ENCODE data around the gene MR1.

Gene MR1

GRCh38 chr1:181061891-181062835 is 28.4 kb downstream of the MR1 start:
- Histone ChIP-seq H3K9me3 (ENCODE audit: low read length) (peaks cover 7% of the 10 kb centered on the region), H3K4me1 (ENCODE audit: insufficient read depth, low read length) (peaks cover 2% of the 10 kb centered on the region), H3K4me3 (ENCODE audit: low read length) (no peak overlapping the region), H3K36me3 (ENCODE audit: insufficient read depth, low read length) (no peaks in the 10 kb centered on the region), H3K27me3 (ENCODE audit: insufficient read depth, low read length) (peaks cover 2% of the 10 kb centered on the region), H2AFZ (ENCODE audit: low read depth, low read length) (no peak overlapping the region)

DNA sequence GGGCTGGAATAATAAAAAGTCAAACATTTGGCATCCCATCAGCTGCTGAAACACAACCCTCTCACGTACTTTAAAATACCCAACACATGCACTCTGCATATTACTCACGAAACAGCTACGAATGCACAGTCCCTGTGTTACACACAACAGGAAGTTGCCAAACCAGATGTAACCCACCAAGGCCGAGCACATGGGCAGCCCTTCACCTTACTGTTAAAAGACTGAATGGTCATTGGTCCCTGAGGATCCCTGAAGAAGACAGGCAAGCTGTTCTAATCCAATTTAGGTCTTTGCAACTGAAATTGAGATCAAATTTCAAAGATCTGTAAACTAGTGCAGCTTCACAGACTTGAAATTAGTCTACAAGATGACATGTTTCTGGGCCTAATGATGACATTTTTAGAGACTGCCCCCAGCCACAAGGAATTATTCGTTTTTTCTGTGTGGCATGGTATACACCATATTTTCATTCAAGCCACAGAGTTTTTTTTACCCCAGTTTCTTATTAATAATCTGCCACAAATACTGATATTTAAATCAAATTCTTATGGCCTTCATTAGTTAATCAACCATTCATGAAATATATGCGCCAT is 29.1 kb downstream of the MR1 start:
- Histone ChIP-seq H2AFZ (ENCODE audit: low read depth, low read length) (no peak overlapping the region), H3K27me3 (ENCODE audit: insufficient read depth, low read length) (peaks cover 2% of the 10 kb centered on the region)

DNA sequence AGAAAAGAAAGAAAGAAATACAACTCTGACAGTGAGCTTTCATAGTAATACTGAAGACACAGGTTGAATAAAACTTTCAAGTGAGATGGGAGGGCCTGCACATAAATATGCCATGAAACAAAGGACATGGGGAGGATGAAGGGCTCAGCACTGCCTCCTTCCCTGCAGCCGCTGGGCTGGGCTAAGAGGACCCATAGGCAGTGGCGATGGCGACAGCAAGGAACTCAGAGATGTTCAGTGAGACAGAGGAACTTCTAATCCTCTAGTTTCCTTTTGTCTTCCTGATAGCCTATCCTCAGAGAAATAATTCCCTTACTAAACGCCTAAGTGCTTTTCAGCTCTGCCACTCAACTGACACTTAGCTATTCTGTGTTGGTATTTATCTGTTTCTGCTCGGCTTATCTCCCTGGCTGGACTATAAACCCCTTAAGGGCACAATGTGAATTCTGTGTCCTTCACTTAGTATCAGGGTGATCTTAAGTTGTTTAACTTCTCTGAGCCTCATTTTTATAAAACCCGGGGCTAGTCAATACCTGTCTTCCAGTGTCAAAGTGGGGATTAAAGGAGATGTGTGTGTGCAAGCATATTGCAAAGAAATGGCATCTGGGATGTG is 30.3 kb downstream of the MR1 start:
- peaks cover 7% of the 10 kb centered on the region for H3K9me3 ChIP-seq (ENCODE audit: low read length)
- H3K4me3 ChIP-seq (ENCODE audit: low read length): no peak overlapping the region
- no peak overlapping the region for H2AFZ ChIP-seq (ENCODE audit: low read depth, low read length)
- H3K4me1 ChIP-seq (ENCODE audit: insufficient read depth, low read length): peaks cover 2% of the 10 kb centered on the region
- no peaks in the 10 kb centered on the region for H3K36me3 ChIP-seq (ENCODE audit: insufficient read depth, low read length)
- H3K27me3 ChIP-seq (ENCODE audit: insufficient read depth, low read length): no peaks in the 10 kb centered on the region

More for the DNA sequence above, 29.1 kb downstream of the MR1 start:
- H3K4me1 ChIP-seq (ENCODE audit: insufficient read depth, low read length): peaks cover 2% of the 10 kb centered on the region
- no peaks in the 10 kb centered on the region for H3K36me3 ChIP-seq (ENCODE audit: insufficient read depth, low read length)
- H3K4me3 ChIP-seq (ENCODE audit: low read length): no peak overlapping the region
- peaks cover 7% of the 10 kb centered on the region for H3K9me3 ChIP-seq (ENCODE audit: low read length)

- Histone ChIP-seq H2AFZ (ENCODE audit: low read depth, low read length) (no peak overlapping the region), H3K27me3 (ENCODE audit: insufficient read depth, low read length) (no peaks in the 10 kb centered on the region), H3K4me1 (ENCODE audit: insufficient read depth, low read length) (peaks cover 2% of the 10 kb centered on the region), H3K36me3 (ENCODE audit: insufficient read depth, low read length) (no peaks in the 10 kb centered on the region), H3K4me3 (ENCODE audit: low read length) (no peak overlapping the region), H3K9me3 (ENCODE audit: low read length) (peaks cover 3% of the 10 kb centered on the region)
Observed at GRCh38 chr1:181064702-181065101, 30.9 kb downstream of the MR1 start.

GRCh38 chr1:181073638-181074037 is 39.9 kb downstream of the MR1 start:
- Histone ChIP-seq H3K4me3 (ENCODE audit: low read length) (no peak overlapping the region), H3K9me3 (ENCODE audit: low read length) (no peaks in the 10 kb centered on the region), H3K4me1 (ENCODE audit: insufficient read depth, low read length) (peaks cover 6% of the 10 kb centered on the region), H2AFZ (ENCODE audit: low read depth, low read length) (no peak overlapping the region), H3K36me3 (ENCODE audit: insufficient read depth, low read length) (no peaks in the 10 kb centered on the region), H3K27me3 (ENCODE audit: insufficient read depth, low read length) (peaks cover 3% of the 10 kb centered on the region)

DNA sequence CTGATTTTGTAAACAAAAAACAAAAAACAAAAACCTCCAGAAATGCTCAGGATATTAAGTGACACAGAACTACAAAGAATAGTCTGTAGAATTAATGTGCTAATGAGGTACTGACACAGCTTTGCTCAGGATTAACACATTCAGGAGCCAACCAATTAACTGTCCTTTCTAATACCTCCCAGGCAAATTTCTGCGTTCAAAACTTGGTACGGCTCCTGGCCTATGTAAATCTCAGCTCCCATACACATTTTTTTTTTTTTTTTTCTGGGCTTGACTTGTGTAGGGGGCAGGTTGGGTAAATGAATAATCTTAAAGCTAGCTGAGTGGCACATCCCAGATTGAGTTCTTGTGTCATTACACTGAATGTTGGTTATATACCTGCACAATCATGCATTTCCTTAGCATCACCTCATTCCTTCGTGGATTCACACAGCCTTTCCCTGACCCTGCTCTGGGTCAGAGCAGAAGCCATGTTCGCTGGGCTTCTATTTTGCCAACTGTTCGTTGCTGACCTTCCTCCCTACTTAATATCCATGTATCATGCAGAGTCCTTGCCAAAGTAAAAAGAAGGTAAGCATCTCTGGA is 42.1 kb downstream of the MR1 start:
- H3K36me3 ChIP-seq (ENCODE audit: insufficient read depth, low read length): no peaks in the 10 kb centered on the region
- peaks cover 6% of the 10 kb centered on the region for H3K4me1 ChIP-seq (ENCODE audit: insufficient read depth, low read length)
- no peak overlapping the region for H2AFZ ChIP-seq (ENCODE audit: low read depth, low read length)
- no peaks in the 10 kb centered on the region for H3K9me3 ChIP-seq (ENCODE audit: low read length)
- peaks cover 3% of the 10 kb centered on the region for H3K27me3 ChIP-seq (ENCODE audit: insufficient read depth, low read length)
- H3K4me3 ChIP-seq (ENCODE audit: low read length): no peak overlapping the region

DNA sequence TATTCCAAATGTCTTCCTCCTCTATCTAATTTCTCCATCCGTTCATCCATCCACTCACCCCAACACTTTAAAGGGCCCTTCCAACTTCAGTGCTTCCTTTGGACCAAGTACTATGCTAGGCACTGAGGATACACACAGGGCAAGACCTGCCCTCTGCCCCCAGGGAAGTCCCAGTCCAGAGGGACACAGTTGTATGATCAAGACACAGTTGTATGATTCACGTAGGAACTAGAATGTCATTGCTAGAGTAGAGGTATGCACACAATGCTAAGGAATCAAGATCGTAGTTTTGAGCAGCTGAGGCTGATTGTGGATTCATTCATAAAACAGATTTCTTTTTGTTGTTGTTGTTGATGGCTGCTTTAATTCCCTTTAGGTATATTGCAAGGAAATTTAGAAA is 43.1 kb downstream of the MR1 start:
- no peak overlapping the region for H3K4me3 ChIP-seq (ENCODE audit: low read length)
- H2AFZ ChIP-seq (ENCODE audit: low read depth, low read length): no peak overlapping the region
- no peaks in the 10 kb centered on the region for H3K9me3 ChIP-seq (ENCODE audit: low read length)
- no peaks in the 10 kb centered on the region for H3K36me3 ChIP-seq (ENCODE audit: insufficient read depth, low read length)
- H3K27me3 ChIP-seq (ENCODE audit: insufficient read depth, low read length): peaks cover 3% of the 10 kb centered on the region
- peaks cover 12% of the 10 kb centered on the region for H3K4me1 ChIP-seq (ENCODE audit: insufficient read depth, low read length)

DNA sequence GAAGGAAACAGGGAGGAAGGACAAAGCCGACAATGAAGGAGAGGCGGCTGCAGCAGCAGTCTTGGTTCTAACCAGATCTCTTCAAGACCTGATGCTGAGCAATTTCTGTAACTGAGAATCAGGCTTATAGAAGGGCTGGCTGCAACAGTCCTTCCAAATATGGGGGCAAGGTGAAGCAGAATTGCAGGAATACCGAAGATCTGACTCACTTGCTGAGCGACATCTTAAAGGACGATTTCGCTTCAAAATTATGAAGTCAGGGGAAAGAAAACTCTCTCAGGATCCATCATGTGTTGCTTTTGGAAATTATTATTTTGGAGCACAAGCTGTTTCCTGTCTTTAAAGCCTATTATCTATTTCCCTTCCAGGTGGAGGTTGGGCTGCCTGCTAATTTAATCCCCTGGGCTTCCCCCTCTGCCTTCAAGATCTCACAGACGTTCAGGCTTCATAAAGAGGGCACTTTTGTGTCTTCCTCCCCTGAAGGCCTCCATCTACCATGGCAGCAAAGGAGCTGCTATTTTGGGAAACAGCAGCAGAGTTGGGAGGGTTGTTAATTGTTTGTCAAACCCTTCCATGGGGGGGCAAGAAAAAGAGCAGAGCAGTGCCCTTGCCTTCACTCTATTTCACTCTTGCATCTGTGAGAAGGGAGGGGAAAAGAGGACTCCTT is 43.9 kb downstream of the MR1 start:
- no peak overlapping the region for H3K4me3 ChIP-seq (ENCODE audit: low read length)
- H3K4me1 ChIP-seq (ENCODE audit: insufficient read depth, low read length): peaks cover 12% of the 10 kb centered on the region
- H2AFZ ChIP-seq (ENCODE audit: low read depth, low read length): no peak overlapping the region
- no peaks in the 10 kb centered on the region for H3K36me3 ChIP-seq (ENCODE audit: insufficient read depth, low read length)
- H3K9me3 ChIP-seq (ENCODE audit: low read length): no peaks in the 10 kb centered on the region
- H3K27me3 ChIP-seq (ENCODE audit: insufficient read depth, low read length): peaks cover 3% of the 10 kb centered on the region

DNA sequence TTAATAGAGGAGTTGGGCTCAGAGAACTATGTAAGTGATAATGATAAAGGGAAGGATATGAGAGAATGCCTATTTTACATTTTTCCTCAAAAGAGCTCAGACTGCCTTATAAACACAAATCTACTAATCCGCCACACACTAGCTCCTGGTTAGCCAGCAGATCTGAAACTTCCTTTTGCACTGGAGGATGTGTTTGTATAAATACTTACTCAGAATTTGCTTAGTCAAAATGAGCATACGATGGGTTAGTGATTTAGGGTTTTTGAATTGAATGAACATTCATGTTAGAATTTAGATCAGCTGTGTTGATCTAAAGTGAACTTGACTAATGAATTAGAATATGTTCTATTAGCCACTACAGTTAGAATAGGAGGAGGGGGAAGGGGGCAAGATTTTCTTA is 45.6 kb downstream of the MR1 start:
- peaks cover 3% of the 10 kb centered on the region for H3K27me3 ChIP-seq (ENCODE audit: insufficient read depth, low read length)
- no peak overlapping the region for H3K4me3 ChIP-seq (ENCODE audit: low read length)
- no peak overlapping the region for H2AFZ ChIP-seq (ENCODE audit: low read depth, low read length)
- no peaks in the 10 kb centered on the region for H3K9me3 ChIP-seq (ENCODE audit: low read length)
- H3K36me3 ChIP-seq (ENCODE audit: insufficient read depth, low read length): no peaks in the 10 kb centered on the region
- H3K4me1 ChIP-seq (ENCODE audit: insufficient read depth, low read length): peaks cover 12% of the 10 kb centered on the region

GRCh38 chr1:181079920-181080319 is 46.1 kb downstream of the MR1 start:
- Histone ChIP-seq H3K36me3 (ENCODE audit: insufficient read depth, low read length) (no peaks in the 10 kb centered on the region), H3K4me3 (ENCODE audit: low read length) (no peak overlapping the region), H3K9me3 (ENCODE audit: low read length) (no peaks in the 10 kb centered on the region), H3K27me3 (ENCODE audit: insufficient read depth, low read length) (peaks cover 3% of the 10 kb centered on the region), H3K4me1 (ENCODE audit: insufficient read depth, low read length) (peaks cover 12% of the 10 kb centered on the region), H2AFZ (ENCODE audit: low read depth, low read length) (no peak overlapping the region)

DNA sequence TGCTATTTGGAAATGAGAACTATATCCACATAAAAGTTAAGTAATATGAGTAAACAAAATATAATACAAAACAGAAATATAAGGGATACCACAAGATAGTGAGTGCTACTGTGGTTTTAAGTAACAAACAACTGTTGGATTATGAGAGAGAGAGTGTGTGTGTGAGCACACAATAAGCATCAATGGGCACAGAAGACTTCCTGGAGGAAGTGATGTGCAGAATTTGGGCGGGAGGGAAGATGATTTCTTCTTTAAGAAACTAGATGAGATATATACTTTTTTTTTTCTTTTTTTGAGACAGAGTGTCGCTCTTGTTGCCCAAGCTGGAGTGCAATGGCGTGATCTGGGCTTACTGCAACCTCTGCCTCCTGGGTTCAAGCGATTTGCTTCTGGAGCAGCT is 46.8 kb downstream of the MR1 start:
- Histone ChIP-seq H3K4me3 (ENCODE audit: low read length) (no peak overlapping the region), H3K36me3 (ENCODE audit: insufficient read depth, low read length) (no peaks in the 10 kb centered on the region), H3K27me3 (ENCODE audit: insufficient read depth, low read length) (peaks cover 3% of the 10 kb centered on the region), H3K4me1 (ENCODE audit: insufficient read depth, low read length) (peaks cover 12% of the 10 kb centered on the region), H3K9me3 (ENCODE audit: low read length) (no peaks in the 10 kb centered on the region), H2AFZ (ENCODE audit: low read depth, low read length) (no peak overlapping the region)

- peaks cover 10% of the 10 kb centered on the region for H3K4me1 ChIP-seq (ENCODE audit: insufficient read depth, low read length)
- no peak overlapping the region for H3K4me3 ChIP-seq (ENCODE audit: low read length)
- no peak overlapping the region for H2AFZ ChIP-seq (ENCODE audit: low read depth, low read length)
- no peaks in the 10 kb centered on the region for H3K36me3 ChIP-seq (ENCODE audit: insufficient read depth, low read length)
- peaks cover 3% of the 10 kb centered on the region for H3K27me3 ChIP-seq (ENCODE audit: insufficient read depth, low read length)
- H3K9me3 ChIP-seq (ENCODE audit: low read length): no peaks in the 10 kb centered on the region
Observed at GRCh38 chr1:181081395-181081794, 47.6 kb downstream of the MR1 start.
